HG03342 (cell line): ENCODE measurements around the gene VDAC1.
"Not testable (repeated sequence)": the region's sequence is repeated elsewhere in the genome, so short reads cannot be mapped to it uniquely, and the experiment has no call there.

Experiments used
- ATAC-seq: cut with Tn5 transposase; IDR thresholded peaks from one replicate; pipeline ENCODE4 v1.9.1; 2021; ENCODE audit warnings: mild to moderate bottlenecking, moderate library complexity; ENCODE audit not compliant: unreplicated experiment

VDAC1 gene

DNA sequence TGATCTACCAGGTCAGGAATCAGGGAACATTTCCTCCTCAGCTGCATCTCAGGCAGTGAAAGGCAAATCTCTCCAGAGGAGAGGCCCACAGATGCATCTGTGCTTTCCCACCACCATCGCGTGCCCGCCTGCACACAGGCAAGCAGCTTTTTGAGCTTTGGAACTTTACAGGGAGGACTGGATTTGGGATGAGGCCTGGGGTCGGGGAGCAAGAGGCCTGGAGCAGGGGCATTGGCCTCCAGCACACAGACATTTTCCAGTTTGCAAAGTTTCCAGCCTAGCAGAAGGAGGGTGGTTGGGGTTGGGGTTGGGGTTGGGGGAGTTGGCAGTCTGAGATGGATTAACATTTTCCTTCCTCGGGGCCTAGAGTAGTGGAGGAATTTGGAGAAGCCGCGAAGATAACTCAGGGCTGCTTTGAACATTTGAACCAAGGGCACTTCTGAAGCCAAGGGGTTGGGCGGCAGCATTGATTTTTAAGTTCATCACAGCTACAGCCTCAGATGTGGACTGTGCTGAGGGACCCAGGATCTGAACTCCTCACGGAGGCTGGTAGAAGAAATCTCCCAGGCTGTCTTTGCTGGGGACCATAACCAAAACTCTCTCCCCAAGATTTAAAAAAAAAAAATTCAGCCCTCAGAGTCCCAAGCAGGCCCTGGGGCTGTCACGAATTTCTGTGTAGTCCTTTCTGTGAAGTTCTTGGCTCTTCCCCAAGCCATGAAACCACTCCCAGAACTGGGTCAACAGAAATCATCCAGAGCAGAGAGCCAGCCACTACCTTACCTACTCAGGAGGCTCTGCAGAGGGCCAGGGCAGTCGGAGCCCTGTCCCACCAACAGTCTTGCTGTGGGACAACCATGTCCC lies 61.9 kb downstream of the VDAC1 start:
- no peak for ATAC-seq

DNA sequence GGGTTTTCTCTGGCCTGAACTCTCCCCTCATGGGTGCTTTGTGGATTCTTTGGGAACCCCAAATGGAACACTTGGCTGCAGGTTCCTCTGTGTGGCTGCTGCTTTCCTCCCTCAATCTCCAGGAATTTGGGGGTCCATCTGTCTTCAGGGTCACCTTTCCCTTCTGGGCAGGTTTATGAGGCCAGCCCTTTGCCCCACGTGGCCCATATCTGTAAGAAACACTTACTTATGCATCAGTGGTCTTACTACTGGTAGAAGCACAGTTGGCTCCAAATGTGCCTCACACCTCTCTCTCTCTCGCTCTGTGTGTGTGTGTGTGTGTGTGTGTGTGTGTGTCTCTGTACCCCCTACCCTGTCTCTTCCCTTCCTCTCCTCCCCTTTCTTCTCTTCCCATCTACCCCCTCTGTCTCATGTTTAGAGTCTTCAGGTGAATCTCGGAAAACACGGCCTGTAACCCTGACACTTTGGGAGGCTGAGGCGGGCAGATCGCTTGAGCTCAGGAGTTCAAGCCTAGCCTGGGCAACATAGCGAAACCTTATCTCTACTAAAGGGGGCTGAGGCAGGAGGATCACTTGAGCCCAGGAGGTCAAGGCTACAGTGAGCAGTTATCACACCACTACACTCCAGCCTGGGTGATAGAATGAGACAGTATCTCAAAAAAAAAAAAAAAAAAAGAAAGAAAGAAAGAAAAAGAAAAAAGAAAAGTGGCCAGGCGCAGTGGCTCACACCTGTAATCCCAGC lies 63.1 kb downstream of the VDAC1 start:
- ATAC-seq, result no peak

DNA sequence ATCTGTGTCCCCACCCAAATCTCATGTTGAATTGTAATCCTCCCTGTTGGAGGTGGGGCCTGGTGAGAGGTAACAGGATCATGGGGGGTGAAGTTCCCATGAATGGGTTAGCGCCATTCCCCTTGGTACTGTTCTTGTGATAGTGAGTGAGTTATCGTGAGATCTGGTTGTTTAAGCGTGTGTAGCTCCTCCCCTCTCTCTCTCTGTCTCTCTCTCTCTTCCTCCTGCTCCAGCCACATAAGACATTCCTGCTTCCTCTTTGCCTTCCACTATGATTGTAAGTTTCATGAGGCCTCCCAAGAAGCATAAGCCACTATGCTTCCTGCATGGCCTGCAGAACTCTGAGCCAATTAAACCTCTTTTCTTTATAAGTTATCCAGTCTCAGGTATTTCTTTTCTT lies 65.1 kb downstream of the VDAC1 start:
- ATAC-seq, result no peak

DNA sequence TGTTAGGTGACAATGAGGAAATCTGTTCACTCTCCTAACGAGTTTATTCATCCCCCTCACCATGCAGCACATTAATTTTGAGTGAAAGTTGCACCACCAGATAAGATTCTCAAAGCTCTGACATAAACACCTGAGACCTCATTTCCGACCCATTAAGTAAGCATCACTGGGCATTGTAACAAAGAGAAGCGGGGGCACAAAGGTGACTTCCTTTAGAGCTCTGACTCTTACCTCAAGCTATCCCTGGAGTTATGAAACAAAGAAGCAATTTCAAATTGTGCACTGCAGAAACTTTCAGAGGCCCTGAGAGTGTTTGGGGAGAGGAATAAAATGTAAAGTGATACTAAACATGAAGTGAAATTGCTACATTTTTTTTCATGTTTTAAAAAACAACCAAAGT lies 65.8 kb downstream of the VDAC1 start:
- no peak for ATAC-seq

DNA sequence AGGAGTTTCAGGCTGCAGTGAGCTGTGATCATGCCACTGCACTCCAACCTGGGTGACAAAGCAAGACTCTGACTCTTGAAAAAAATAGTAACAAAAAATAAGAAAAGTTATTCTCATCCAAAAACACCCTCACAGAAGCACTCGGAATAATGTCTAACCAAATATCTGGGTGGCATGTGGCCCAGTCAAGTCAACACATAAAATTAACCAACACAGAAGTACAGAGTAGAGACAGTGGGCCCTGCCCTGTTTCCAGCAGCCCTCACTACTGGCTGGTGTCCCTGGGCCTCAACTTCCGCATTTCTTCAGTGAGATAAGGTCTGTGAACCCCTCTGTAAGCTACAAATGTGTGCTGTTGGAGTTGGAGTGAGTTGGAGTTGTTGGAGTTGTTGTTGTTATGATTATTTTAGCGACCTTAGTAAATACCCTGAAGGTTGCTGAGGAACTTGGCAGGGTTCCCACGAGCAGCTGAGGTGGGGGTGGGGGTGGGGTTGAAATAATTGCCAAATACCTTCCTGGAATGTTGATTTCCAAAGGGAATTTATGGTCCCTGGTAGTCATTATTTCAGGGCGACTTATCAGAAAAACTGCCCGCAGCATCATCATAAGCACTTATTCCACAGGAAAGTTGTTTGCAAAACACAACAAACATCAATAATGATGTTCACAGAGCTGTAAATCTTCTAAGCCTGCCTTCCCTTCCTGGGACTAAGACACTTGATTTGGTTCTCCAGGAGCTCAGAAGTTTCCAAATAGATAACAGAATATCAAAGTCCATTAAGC lies 66.5 kb downstream of the VDAC1 start:
- ATAC-seq, result no peak

DNA sequence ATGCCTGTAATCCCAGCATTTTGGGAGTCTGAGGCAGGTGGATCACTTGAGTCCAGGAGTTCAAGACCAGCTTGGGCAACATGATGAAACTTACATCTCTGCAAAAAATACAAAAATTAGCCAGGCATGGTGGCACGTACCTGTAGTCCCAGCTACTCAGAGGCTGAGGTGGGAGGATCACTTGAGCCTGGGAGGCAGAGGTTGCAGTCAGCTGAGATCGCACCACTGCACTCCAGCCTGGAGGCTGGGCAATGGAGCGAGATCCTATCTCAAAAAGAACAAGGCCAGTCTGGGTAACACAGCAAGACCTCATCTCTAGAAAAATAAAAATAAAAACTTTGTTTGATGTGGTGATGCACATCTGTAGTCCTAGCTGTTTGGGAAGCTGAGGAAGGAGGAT lies 67.1 kb downstream of the VDAC1 start:
- not testable (repeated sequence) for ATAC-seq

DNA sequence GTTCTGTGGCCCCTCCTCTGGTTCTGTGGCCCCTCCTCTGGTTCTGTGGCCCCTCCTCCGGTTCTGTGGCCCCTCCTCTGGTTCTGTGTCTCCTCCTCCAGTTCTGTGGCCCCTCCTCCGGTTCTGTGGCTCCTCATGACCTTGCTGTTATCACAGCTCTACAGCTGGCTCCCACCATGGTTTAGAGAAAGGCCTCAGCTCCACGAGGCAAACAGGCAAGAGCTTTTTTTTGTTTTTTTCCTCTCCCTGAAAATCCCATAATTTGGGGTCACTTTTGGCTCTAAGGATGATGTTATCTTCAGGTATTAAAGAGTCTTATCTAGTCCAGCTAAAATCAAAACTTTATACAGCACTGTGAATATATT lies 68.1 kb downstream of the VDAC1 start:
- ATAC-seq, result no peak

DNA sequence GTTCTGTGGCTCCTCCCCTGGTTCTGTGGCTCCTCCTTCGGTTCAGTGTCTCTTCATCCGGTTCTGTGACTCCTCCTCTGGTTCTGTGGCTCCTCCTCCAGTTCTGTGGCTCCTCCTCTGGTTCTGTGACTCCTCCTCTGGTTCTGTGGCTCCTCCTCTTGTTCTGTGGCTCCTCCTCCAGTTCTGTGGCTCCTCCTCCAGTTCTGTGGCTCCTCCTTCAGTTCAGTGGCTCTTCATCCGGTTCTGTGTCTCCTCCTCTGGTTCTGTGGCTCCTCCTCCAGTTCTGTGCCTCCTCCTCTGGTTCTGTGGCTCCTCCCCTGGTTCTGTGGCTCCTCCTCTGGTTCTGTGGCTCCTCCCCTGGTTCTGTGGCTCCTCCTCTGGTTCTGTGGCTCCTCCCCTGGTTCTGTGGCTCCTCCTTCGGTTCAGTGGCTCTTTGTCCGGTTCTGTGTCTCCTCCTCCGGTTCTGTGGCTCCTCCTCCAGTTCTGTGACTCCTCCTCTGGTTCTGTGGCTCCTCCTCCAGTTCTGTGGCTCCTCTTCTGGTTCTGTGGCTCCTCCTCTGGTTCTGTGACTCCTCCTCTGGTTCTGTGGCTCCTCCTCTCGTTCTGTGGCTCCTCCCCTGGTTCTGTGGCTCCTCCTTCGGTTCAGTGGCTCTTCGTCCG lies 68.7 kb downstream of the VDAC1 start:
- ATAC-seq, result not testable (repeated sequence)

DNA sequence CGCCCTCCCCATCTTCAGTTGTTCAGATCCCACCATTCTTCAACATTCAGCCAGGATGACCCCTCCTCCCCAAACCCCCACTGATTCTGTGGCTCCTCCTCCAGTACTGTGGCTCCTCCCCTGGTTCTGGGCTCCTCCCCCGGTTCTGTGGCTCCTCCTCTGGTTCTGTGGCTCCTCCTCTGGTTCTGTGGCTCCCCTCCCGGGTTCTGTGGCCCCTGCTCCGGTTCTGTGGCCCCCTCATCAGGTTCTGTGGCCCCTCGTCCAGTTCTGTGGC lies 69.2 kb downstream of the VDAC1 start:
- no peak for ATAC-seq

DNA sequence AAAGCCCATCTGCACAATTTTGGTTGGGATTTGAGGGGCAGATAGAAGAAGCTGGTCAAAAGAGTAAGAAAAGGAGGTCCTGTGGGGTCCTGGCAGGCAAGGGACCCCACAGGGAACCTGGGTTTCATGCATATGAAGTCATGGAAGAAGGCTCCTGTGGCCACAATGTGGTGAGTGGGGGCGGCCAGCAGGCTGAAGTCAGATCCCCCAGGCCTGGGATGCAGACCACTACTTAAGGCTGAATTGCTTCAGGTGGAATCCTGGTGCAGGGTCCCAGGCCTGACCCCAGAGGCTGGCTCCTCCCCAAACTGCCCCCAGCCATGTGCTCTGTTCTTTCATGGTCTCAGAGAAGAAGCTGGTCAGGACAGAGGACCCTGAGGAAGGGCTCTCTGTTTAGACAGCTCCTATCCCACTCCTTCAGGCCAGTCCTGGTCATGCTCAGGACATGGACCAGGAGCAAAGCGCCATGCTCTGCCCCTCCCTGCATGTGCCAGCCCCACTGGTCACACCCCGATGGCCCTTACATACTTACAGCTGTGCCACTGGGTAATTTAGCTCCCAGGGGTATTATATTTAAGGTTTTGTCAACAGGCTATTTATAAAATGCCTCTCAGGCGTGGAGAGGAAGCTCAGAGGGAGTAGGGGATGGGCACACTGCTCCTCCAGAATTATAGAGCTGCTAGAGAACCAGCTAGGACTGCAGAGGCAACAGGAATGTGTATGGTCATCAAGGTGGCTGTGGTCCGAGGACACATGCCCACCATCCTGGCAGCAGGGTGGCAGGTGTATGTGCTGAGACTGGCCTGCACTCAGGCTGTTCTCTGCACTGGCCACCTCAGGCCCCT lies 69.7 kb downstream of the VDAC1 start:
- ATAC-seq, result no peak

DNA sequence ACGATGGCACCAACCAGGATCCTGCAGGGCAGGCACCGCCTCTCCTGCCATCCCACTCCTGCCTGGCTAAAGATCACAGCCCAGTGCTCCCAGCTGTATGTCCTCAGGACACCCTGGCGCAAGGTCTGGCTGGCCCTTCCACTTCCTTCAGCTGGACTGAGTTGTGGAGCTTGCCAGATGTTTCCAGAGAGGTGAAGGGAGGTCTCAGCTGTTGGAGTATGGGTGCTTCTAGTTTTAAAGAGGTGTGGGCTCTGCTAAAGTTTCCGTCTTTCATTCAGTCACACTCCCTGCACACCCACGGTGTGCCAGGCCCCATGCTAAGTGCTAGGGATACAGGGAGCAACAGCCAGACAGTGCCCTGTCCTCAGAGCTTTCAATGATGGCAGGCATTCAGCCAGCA lies 70.5 kb downstream of the VDAC1 start:
- no peak for ATAC-seq

DNA sequence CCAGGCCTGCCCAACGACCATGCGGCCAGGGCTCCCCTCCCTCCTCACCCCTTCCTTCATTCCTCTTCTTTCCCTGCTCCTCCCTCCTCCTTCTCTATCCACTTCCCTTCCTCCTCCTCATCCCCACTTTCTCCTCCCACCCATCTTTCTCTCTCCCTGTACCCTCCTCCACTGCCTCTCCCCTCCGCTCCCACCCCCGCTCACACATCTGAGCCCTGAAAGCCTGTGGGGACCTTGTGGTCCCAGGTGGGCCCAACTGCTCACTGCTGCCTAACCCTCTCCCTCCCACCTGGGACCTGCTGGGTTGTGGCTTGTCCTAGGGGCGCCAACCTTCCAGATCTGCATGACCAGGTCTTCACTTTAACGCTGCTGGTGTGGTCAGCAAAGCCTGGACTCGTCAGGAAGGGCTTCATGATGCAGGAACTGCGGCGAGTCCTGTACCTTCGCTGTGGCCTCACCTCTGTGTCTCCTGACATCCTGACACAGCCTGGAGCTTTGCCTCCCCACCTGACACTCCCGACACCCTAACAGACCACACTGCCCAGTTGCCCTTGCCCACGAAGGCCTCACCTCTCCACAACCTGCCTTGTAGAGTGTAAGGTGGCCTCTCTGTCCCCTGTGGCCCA lies 71.0 kb downstream of the VDAC1 start:
- ATAC-seq, result no peak

DNA sequence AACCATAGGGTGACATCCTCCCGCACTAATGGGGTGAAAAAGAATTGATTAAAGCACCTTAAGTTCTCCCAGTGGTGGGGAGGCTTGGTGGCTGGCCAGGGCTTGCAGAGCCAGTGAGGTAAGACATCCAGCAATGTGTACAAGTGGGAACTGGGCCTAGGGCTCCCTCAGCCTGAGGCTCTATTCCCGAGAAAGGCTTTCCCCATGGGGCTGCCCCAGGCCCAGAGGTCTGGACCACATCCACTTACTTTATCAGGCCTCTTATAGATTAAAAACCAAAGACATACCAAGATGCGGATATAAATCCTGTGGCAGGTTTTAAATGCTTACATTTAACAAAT lies 71.6 kb downstream of the VDAC1 start:
- ATAC-seq, result no peak

DNA sequence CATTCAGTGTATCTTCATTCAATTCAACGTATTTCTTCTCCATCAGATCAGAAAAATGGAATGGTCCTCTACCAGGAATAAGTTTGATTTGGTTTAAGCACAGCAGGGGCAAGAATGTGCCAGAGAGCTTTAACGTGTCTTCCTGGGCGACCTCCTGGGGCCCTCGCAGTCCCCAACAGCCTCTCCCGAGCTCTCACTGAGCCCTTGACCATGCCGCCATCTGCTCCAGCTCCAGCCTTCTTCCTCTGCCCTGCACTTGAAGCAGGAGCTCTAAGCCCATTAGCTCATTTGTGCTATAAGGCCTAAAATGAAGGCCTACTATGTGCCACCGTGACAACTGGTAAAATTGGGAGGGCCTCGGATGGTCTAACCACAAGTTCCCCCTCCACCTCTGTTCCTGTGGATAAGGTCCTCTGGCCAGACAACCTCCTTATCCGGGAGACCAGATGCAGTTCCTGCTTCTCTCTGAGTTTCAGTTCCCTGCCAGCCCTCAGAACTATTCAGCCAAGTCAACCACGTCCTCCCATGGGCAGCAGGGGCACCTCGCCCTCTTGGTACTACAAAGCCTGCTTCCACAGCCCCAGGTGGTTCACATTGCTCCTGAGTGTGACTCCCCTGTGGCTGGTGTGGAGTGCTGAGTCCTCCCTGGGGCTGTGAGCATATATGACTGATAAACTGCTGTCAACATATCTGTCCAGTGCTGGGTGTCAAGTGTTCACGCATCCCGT lies 72.2 kb downstream of the VDAC1 start:
- ATAC-seq, result no peak

DNA sequence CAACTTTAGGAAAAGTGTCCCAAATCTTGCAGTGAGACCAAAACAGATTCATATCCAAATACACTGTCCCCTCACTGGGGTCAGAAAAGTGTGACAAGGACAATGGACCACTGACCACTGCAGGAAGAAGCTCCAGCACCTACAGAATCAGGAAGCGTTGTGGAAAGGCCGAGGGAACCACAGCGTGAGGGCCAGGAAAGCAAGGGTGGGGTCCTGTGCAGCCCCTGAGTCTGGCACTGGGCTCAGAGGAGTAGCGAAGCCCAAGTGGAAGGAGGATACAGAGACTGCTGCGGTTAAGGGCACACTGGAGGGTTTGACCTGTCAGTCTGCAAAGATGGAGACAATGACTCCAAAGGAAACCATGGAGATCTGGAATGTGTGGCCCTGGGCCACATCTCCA lies 73.2 kb downstream of the VDAC1 start:
- ATAC-seq, result no peak

DNA sequence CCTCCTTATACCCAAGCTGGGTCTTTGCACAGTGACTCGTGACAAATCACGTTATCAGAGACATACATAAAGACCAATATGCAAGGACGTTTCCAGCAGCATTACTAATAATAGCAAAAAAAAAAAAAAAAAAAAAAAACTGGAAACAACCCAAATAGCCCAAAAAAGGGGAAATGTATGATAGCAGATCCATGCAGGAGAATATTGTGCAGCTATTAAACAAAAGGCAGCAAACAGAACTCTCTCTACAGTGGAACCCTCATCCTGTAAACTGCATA lies 74.0 kb downstream of the VDAC1 start:
- ATAC-seq, result no peak

DNA sequence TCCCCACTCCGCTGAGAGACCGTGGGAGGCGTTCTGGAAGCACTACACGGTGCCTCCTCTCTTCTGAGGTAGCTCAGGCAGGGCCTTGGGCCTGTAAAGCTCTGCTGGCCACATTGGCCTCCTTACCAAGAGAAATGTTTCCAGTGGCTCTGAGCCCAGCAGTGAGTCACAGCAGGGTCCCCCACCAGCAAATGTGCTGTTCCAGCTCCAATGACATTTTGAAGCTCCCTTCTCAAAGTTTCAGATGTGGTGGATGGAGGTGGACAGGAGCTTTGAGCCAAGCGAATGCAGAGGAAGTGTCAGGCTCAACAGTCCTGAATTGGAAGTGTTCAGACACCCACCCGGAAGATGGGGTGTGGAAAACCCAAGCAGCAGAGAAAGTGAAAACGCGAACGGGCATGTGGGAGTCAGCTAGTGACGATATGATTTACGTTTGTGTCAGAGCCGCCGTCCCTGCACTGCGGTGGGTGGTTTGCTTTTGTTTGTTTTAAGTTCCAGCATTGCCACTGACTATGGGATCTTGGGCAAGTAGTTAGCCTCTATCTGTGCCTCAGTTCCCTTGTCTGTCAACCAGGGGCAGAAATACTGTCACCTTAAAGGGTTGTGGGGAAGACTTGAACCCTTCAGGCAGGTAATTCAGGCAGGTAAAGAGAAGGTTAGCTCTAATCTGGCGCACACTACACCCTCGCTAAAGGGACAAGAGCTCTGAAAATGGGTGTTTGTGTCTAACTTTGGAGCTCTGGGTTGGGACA lies 74.5 kb downstream of the VDAC1 start:
- no peak for ATAC-seq

DNA sequence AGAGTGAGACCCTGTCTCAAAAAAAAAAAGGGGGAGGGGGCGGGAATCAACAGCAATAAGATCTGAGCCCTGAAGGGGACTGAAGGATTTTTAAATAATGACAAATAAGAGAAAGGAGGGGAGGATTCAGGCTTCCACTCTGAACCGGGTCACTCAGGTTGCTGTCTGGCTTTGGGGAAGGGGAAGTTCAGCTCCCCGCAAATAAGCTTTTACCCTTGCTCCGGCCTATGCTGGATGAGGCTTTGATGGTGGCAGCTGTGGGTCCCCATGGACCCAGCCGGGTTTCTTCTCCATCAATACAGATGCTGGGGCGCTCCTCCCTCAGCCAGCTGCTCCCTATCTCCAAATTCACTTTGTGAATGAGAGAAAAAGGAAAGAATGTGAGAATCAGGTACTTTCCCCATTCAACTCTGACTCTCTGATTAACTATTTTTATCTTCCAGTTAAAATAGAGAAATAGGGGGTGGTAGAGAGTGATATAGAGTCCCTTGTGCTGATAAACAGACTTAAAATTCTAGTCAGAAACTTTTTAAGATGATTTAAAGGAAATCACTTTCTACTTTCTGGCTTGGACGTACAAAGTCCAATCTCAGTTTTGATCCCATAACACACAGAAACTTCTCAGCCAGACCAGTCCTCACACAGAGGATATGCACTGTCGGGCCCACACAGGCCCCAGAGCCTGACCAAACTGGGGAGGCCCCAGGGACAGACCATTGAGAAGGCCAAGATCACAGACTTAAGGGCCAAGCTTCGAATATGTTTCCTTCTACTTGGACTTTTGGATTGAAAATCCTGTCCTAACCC lies 76.0 kb downstream of the VDAC1 start:
- no peak for ATAC-seq
